Naive thymus-derived CD4-positive, alpha-beta T cell (primary cell): ENCODE data around the gene CER1. TPM values are rescaled to one million over a fixed set of nuclear protein-coding genes. Genes with fewer than 3 reads are reported as not detected.

Experiments used
- ATAC-seq: fragments of 150-1000 bp; cut with Tn5 transposase; 2 replicates; pipeline ENCODE4 v1.10.0; 2021; ENCODE audit warnings: mild to moderate bottlenecking, moderate library complexity
- CTCF ChIA-PET: fragments of 350-600 bp; sonication (Branson Sonifier 250); formaldehyde crosslinking; loops from one replicate; lab custom pipeline; 2021; ENCODE audit warnings: antibody characterized with exemption; lab: Charles Lee
- POLR2A ChIA-PET: fragments of 350-600 bp; sonication (Branson Sonifier 250); formaldehyde crosslinking; loops from one replicate; lab custom pipeline; 2021; ENCODE audit warnings: antibody characterized with exemption, inconsistent platforms; lab: Charles Lee
- DNase-seq, 9 donors: peaks; one replicate each; pipeline versions ENCODE4 v3.0.0 to v3.0.0-alpha.2; 2020 to 2022; ENCODE audit warnings: mixed read lengths in 1 of 9
- H3K27ac ChIP-seq: one replicate; pipeline ENCODE4 v1.7.0; 2013; ENCODE audit warnings: mild to moderate bottlenecking, low read depth, low read length, moderate library complexity
- H3K27me3 ChIP-seq, 2 donors: one replicate each; pipeline ENCODE4 v1.7.0; 2013; ENCODE audit warnings: low read length in 2 of 2, mild to moderate bottlenecking in 2 of 2, moderate library complexity in 2 of 2; ENCODE audit not compliant: control insufficient read depth in 2 of 2, insufficient read depth in 2 of 2
- H3K36me3 ChIP-seq, 3 experiments: 1 replicate in 2 of 3; 2 replicates in 1 of 3; pipeline ENCODE4 v1.7.0; 2013; ENCODE audit warnings: low read length in 3 of 3, mild to moderate bottlenecking in 3 of 3, moderate library complexity in 1 of 3; ENCODE audit not compliant: insufficient read depth in 3 of 3, control insufficient read depth in 2 of 3
- H3K4me1 ChIP-seq, 2 donors: one replicate each; pipeline ENCODE4 v1.7.0; 2013; ENCODE audit warnings: low read length in 2 of 2, mild to moderate bottlenecking in 2 of 2, moderate library complexity in 1 of 2; ENCODE audit not compliant: control insufficient read depth in 2 of 2, insufficient read depth in 2 of 2
- H3K4me3 ChIP-seq: 2 replicates; pipeline ENCODE4 v1.7.0; 2013; ENCODE audit warnings: mild to moderate bottlenecking, low read length
- H3K9me3 ChIP-seq, 3 experiments: 1 replicate in 2 of 3; 2 replicates in 1 of 3; pipeline ENCODE4 v1.7.0; 2013; ENCODE audit warnings: low read length in 3 of 3; ENCODE audit not compliant: control insufficient read depth in 2 of 3
- H3K27ac Mint-ChIP-seq, 9 donors: one replicate each; pipeline ENCODE4 v1.8.0; 2020 to 2022; ENCODE audit warnings: mixed read lengths in 9 of 9, mild to moderate bottlenecking in 8 of 9, moderate library complexity in 5 of 9, inconsistent platforms in 2 of 9
- H3K27me3 Mint-ChIP-seq, 5 donors: one replicate each; pipeline ENCODE4 v1.8.0; 2021 to 2022; ENCODE audit warnings: mixed read lengths in 5 of 5, mild to moderate bottlenecking in 1 of 5
- H3K36me3 Mint-ChIP-seq, 5 donors: one replicate each; pipeline ENCODE4 v1.8.0; 2020 to 2022; ENCODE audit warnings: mixed read lengths in 5 of 5, mild to moderate bottlenecking in 3 of 5, inconsistent platforms in 1 of 5
- H3K4me1 Mint-ChIP-seq, 7 donors: one replicate each; pipeline ENCODE4 v1.8.0; 2020 to 2022; ENCODE audit warnings: mixed read lengths in 7 of 7, mild to moderate bottlenecking in 3 of 7, inconsistent platforms in 1 of 7
- H3K4me3 Mint-ChIP-seq, 10 donors: one replicate each; pipeline ENCODE4 v1.8.0; 2020 to 2022; ENCODE audit warnings: mild to moderate bottlenecking in 10 of 10, mixed read lengths in 10 of 10, moderate library complexity in 6 of 10, inconsistent platforms in 2 of 10
- H3K9me3 Mint-ChIP-seq, 11 donors: one replicate each; pipeline ENCODE4 v1.8.0; 2020 to 2022; ENCODE audit warnings: mixed read lengths in 11 of 11, mild to moderate bottlenecking in 4 of 11, inconsistent platforms in 1 of 11, moderate library complexity in 1 of 11
- intact Hi-C, 2 donors: fragments of 100-400 bp; cut with micrococcal nuclease; formaldehyde crosslinking; loops; one replicate each; pipeline ENCODE4 v1.15.1; 2023
- polyA plus RNA-seq, 2 donors: library from polyadenylated mRNA; unstranded; fragments of 300-500 nt; fragmentation: Illumina TruSeq; gene quantifications; one replicate each; pipeline ENCODE4 v1.2.3, GENCODE V29; 2021
- total RNA-seq, 6 experiments: library from RNA in 5 of 6; stranded (reverse) in 5 of 6; gene quantifications; 1 replicate in 5 of 6; 2 replicates in 1 of 6; pipeline ENCODE4 v1.2.3 and lab custom pipeline; 2021 to 2026

CER1 gene
- total and polyA plus RNA-seq, 7 experiments from 2014 or later = not detected

- Mint-ChIP-seq H3K27me3 (peaks cover 17 to 42% (median 24%) of the 10 kb centered on the region in 5 donors), H3K9me3 (peaks cover 0 to 4% (median 2%) of the 10 kb centered on the region in 11 donors), H3K27ac (no peak overlapping the region), H3K36me3 (no peaks in the 10 kb centered on the region), H3K4me3 (no peak overlapping the region), H3K4me1 (peaks cover 3 to 25% (median 21%) of the 10 kb centered on the region in 7 donors)
- ATAC-seq = no peak
- H3K36me3 ChIP-seq = no peaks in the 10 kb centered on the region
- peaks cover 0 to 4% of the 10 kb centered on the region in 2 donors for H3K4me1 ChIP-seq
- no peaks in the 10 kb centered on the region for H3K27me3 ChIP-seq
- H3K9me3 ChIP-seq = no peaks in the 10 kb centered on the region
- ChIA-PET POLR2A (no interaction called here), CTCF (no interaction called here)
- DNase-seq = no peak
- intact Hi-C loops = no loop called here
- no peak overlapping the region for H3K4me3 ChIP-seq
- no peak overlapping the region for H3K27ac ChIP-seq
Measured at GRCh38 chr9:14747111-14747510, 24.6 kb upstream of the CER1 start.

GRCh38 chr9:14746626-14747025 lies 24.1 kb upstream of the CER1 start:
- peaks cover 0 to 4% (median 2%) of the 10 kb centered on the region in 11 donors for H3K9me3 Mint-ChIP-seq
- no peak overlapping the region for H3K27ac ChIP-seq
- ATAC-seq (no peak), DNase-seq (no peak)
- intact Hi-C loops = no loop called here
- no peak overlapping the region for H3K4me3 ChIP-seq
- H3K4me3 Mint-ChIP-seq = no peak overlapping the region
- no peaks in the 10 kb centered on the region for H3K27me3 ChIP-seq
- H3K36me3 ChIP-seq = no peaks in the 10 kb centered on the region
- peaks cover 3 to 25% (median 21%) of the 10 kb centered on the region in 7 donors for H3K4me1 Mint-ChIP-seq
- ChIA-PET POLR2A (no interaction called here), CTCF (no interaction called here)
- peaks cover 13 to 37% (median 24%) of the 10 kb centered on the region in 5 donors for H3K27me3 Mint-ChIP-seq
- H3K4me1 ChIP-seq = peaks cover 0 to 4% of the 10 kb centered on the region in 2 donors
- H3K9me3 ChIP-seq = no peaks in the 10 kb centered on the region
- H3K27ac Mint-ChIP-seq = no peak overlapping the region
- no peaks in the 10 kb centered on the region for H3K36me3 Mint-ChIP-seq

- no peak overlapping the region for H3K4me3 ChIP-seq
- Mint-ChIP-seq H3K27me3 (peaks cover 5 to 31% (median 21%) of the 10 kb centered on the region in 5 donors), H3K4me1 (peaks cover 2 to 10% (median 8%) of the 10 kb centered on the region in 7 donors), H3K4me3 (no peak overlapping the region), H3K36me3 (no peaks in the 10 kb centered on the region), H3K27ac (no peak overlapping the region), H3K9me3 (peaks cover 0 to 4% (median 2%) of the 10 kb centered on the region in 11 donors)
- H3K4me1 ChIP-seq = peaks cover 0 to 4% of the 10 kb centered on the region in 2 donors
- intact Hi-C loops = no loop called here
- H3K9me3 ChIP-seq = no peaks in the 10 kb centered on the region
- no peak overlapping the region for H3K27ac ChIP-seq
- POLR2A ChIA-PET = no interaction called here
- H3K27me3 ChIP-seq = no peaks in the 10 kb centered on the region
- CTCF ChIA-PET = no interaction called here
- DNase-seq (no peak), ATAC-seq (no peak)
- H3K36me3 ChIP-seq = no peaks in the 10 kb centered on the region
Measured at GRCh38 chr9:14744768-14745167, 22.2 kb upstream of the CER1 start.

- Histone ChIP-seq H3K27me3 (no peaks in the 10 kb centered on the region), H3K4me1 (no peaks in the 10 kb centered on the region), H3K9me3 (no peaks in the 10 kb centered on the region), H3K36me3 (no peaks in the 10 kb centered on the region), H3K27ac (no peak overlapping the region), H3K4me3 (no peak overlapping the region)
- no peak overlapping the region for H3K27ac Mint-ChIP-seq
- no peaks in the 10 kb centered on the region for H3K36me3 Mint-ChIP-seq
- POLR2A ChIA-PET = no interaction called here
- CTCF ChIA-PET = no interaction called here
- no peak for ATAC-seq
- peaks cover 5 to 37% (median 21%) of the 10 kb centered on the region in 5 donors for H3K27me3 Mint-ChIP-seq
- DNase-seq = no peak
- peaks cover 0 to 4% (median 2%) of the 10 kb centered on the region in 11 donors for H3K9me3 Mint-ChIP-seq
- intact Hi-C loops = no loop called here
- H3K4me3 Mint-ChIP-seq = no peak overlapping the region
- no peaks in the 10 kb centered on the region for H3K4me1 Mint-ChIP-seq
Measured at GRCh38 chr9:14741369-14741768, 18.8 kb upstream of the CER1 start.

- DNase-seq = no peak
- H3K27me3 Mint-ChIP-seq = peaks cover 9 to 27% (median 15%) of the 10 kb centered on the region in 5 donors
- H3K4me1 Mint-ChIP-seq = no peaks in the 10 kb centered on the region
- H3K4me3 Mint-ChIP-seq = no peak overlapping the region
- Histone ChIP-seq H3K27me3 (no peaks in the 10 kb centered on the region), H3K4me3 (no peak overlapping the region), H3K27ac (no peak overlapping the region), H3K4me1 (no peaks in the 10 kb centered on the region), H3K36me3 (no peaks in the 10 kb centered on the region), H3K9me3 (no peaks in the 10 kb centered on the region)
- ChIA-PET CTCF (no interaction called here), POLR2A (no interaction called here)
- H3K36me3 Mint-ChIP-seq = no peaks in the 10 kb centered on the region
- no peak for ATAC-seq
- H3K9me3 Mint-ChIP-seq = peaks cover 0 to 2% (median 0%) of the 10 kb centered on the region in 11 donors
- intact Hi-C loops = no loop called here
- H3K27ac Mint-ChIP-seq = no peak overlapping the region
Measured at GRCh38 chr9:14733133-14733532, 10.6 kb upstream of the CER1 start.

GRCh38 chr9:14731294-14731981 lies 8.9 kb upstream of the CER1 start:
- Histone ChIP-seq H3K36me3 (no peaks in the 10 kb centered on the region), H3K4me1 (no peaks in the 10 kb centered on the region), H3K9me3 (no peaks in the 10 kb centered on the region), H3K4me3 (no peak overlapping the region), H3K27me3 (no peaks in the 10 kb centered on the region), H3K27ac (no peak overlapping the region)
- POLR2A ChIA-PET = no interaction called here
- H3K4me3 Mint-ChIP-seq = no peak overlapping the region
- H3K27me3 Mint-ChIP-seq = peaks cover 3 to 18% (median 12%) of the 10 kb centered on the region in 5 donors
- no peak for DNase-seq
- H3K36me3 Mint-ChIP-seq = no peaks in the 10 kb centered on the region
- H3K27ac Mint-ChIP-seq = no peak overlapping the region
- no peak for ATAC-seq
- CTCF ChIA-PET = no interaction called here
- H3K9me3 Mint-ChIP-seq = peaks cover 0 to 2% (median 0%) of the 10 kb centered on the region in 11 donors
- intact Hi-C loops = no loop called here
- H3K4me1 Mint-ChIP-seq = no peaks in the 10 kb centered on the region

- no peak for ATAC-seq
- H3K4me1 Mint-ChIP-seq = no peaks in the 10 kb centered on the region
- no peak overlapping the region for H3K27ac ChIP-seq
- H3K9me3 Mint-ChIP-seq = peaks cover 0 to 2% (median 0%) of the 10 kb centered on the region in 11 donors
- intact Hi-C loops = no loop called here
- no peak overlapping the region for H3K27ac Mint-ChIP-seq
- no peaks in the 10 kb centered on the region for H3K27me3 ChIP-seq
- H3K27me3 Mint-ChIP-seq = peaks cover 3 to 19% (median 12%) of the 10 kb centered on the region in 5 donors
- ChIA-PET CTCF (no interaction called here), POLR2A (no interaction called here)
- H3K36me3 Mint-ChIP-seq = no peaks in the 10 kb centered on the region
- no peaks in the 10 kb centered on the region for H3K36me3 ChIP-seq
- H3K4me3 ChIP-seq = no peak overlapping the region
- DNase-seq = no peak
- H3K4me3 Mint-ChIP-seq = no peak overlapping the region
- no peaks in the 10 kb centered on the region for H3K4me1 ChIP-seq
- no peaks in the 10 kb centered on the region for H3K9me3 ChIP-seq
Measured at GRCh38 chr9:14730461-14730898, 7.9 kb upstream of the CER1 start.
